Esophagus squamous epithelium (tissue), 5 donors: ENCODE measurements around the gene POLE4. TPM values are rescaled to one million over a fixed set of nuclear protein-coding genes. Genes with fewer than 3 reads are reported as not detected.

Source experiments
- DNase-seq: peaks from one replicate; lab custom pipeline; 2025; lab: John Stamatoyannopoulos, UW
- H3K27ac ChIP-seq, 4 donors: fragments of 200-600 bp; sonication (generic); one replicate each; pipeline ENCODE4 v1.5.1; 2016 to 2019; ENCODE audit warnings: mild to moderate bottlenecking in 1 of 4
- H3K27me3 ChIP-seq, 4 donors: fragments of 200-600 bp; sonication (generic); 1 replicate in 3 of 4; 2 replicates in 1 of 4; pipeline versions ENCODE4 v1.5.1 to v1.6.0; 2017 to 2021; ENCODE audit warnings: antibody characterized with exemption in 1 of 4
- H3K36me3 ChIP-seq, 3 donors: fragments of 200-600 bp; sonication (generic); one replicate each; pipeline ENCODE4 v1.5.1; 2016 to 2019
- H3K4me1 ChIP-seq, 3 donors: fragments of 200-600 bp; sonication (generic); one replicate each; pipeline ENCODE4 v1.5.1; 2017 to 2019
- H3K4me3 ChIP-seq, 4 donors: fragments of 200-600 bp; sonication (generic); 1 replicate in 3 of 4; 2 replicates in 1 of 4; pipeline ENCODE4 v1.5.1; 2016 to 2019; ENCODE audit warnings: mild to moderate bottlenecking in 2 of 4, moderate library complexity in 1 of 4
- H3K9me3 ChIP-seq, 3 donors: fragments of 200-600 bp; sonication (generic); one replicate each; pipeline ENCODE4 v1.5.1; 2016 to 2019
- POLR2A ChIP-seq, 4 donors: fragments of 450-650 bp; IDR thresholded peaks; one replicate each; pipeline ENCODE4 v1.6.1; 2017; ENCODE audit warnings: antibody characterized with exemption in 4 of 4, mild to moderate bottlenecking in 4 of 4, moderate library complexity in 3 of 4
- WGBS, 2 donors: methylation state at CpG; one replicate each; pipeline ENCODE4 v1.1.5; 2018; 5-methylcytosine and 5-hydroxymethylcytosine counted together
- intact Hi-C: fragments of 100-400 bp; cut with DNase I; formaldehyde crosslinking; loops from one replicate; pipeline ENCODE4 v1.15.0; 2022
- total RNA-seq, 4 donors: library from RNA; depleted of rRNA; stranded (reverse); fragments of >200 nt; gene quantifications; one replicate each; pipeline ENCODE4 v1.1.0, GENCODE V29; 2016
- TF ChIP-seq, protein P1 (sequence below), 6 experiments: fragments of 450-650 bp in 4 of 6; fragments of 200-600 bp in 2 of 6; sonication (generic) in 2 of 6; IDR thresholded peaks; one replicate each; pipeline ENCODE4 v1.5.1; 2016 to 2019; ENCODE audit warnings: antibody characterized with exemption in 6 of 6, mild to moderate bottlenecking in 4 of 6, moderate library complexity in 4 of 6
- donor health status: DM: yes; HTN: yes; CAD: no.

Gene POLE4
- total RNA-seq, 4 donors from 2014 or later, result 14.3 to 30.8 (median 20.3) TPM

DNA sequence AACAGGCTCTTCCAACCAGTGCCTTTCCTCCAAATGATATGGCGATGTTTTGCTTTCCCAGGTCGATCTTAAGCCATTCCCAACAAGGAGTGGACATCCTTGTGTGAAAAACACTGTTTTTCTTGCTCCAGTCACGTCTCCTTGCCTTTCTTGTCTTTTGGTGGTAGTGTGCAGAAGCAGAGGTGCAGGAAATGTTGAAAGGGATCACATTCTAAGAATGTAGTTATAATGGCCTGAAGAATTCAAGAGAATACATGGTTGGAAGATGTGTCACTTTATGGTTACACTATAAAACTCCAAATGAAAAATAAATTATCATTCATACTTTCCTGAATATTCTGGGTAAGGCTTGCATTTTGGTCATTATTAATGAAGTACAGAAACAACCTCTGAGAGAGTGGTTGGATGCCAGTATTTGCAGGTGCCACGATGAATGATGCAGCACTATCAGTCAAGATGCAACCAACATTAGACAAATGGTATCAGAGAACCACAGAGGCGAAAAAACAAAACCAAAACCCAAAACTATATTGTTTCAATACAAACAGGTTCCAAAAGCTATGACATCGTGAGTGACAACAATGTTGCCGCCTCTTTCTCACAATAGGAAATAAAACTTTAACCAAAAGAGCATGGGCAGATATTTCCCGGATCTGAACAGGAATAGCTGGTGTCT lies 27.5 kb upstream of the POLE4 start:
- no peak for TF ChIP-seq POLR2A (IDR thresholded peaks at IDR 0.05)
- TF ChIP-seq, protein P1, sequence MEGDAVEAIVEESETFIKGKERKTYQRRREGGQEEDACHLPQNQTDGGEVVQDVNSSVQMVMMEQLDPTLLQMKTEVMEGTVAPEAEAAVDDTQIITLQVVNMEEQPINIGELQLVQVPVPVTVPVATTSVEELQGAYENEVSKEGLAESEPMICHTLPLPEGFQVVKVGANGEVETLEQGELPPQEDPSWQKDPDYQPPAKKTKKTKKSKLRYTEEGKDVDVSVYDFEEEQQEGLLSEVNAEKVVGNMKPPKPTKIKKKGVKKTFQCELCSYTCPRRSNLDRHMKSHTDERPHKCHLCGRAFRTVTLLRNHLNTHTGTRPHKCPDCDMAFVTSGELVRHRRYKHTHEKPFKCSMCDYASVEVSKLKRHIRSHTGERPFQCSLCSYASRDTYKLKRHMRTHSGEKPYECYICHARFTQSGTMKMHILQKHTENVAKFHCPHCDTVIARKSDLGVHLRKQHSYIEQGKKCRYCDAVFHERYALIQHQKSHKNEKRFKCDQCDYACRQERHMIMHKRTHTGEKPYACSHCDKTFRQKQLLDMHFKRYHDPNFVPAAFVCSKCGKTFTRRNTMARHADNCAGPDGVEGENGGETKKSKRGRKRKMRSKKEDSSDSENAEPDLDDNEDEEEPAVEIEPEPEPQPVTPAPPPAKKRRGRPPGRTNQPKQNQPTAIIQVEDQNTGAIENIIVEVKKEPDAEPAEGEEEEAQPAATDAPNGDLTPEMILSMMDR (IDR thresholded peaks at IDR 0.05), result no peak
- Histone ChIP-seq H3K9me3 (no peaks in the 10 kb centered on the region), H3K36me3 (peaks cover 0 to 8% (median 0%) of the 10 kb centered on the region in 3 donors), H3K27me3 (no peaks in the 10 kb centered on the region), H3K27ac (no peak overlapping the region), H3K4me3 (no peak overlapping the region), H3K4me1 (no peaks in the 10 kb centered on the region)
- intact Hi-C loops, result no loop called here
- no peak for DNase-seq
- 77 to 89% methylated on average over 8 of the region's 8 CpGs for WGBS, 2 donors

DNA sequence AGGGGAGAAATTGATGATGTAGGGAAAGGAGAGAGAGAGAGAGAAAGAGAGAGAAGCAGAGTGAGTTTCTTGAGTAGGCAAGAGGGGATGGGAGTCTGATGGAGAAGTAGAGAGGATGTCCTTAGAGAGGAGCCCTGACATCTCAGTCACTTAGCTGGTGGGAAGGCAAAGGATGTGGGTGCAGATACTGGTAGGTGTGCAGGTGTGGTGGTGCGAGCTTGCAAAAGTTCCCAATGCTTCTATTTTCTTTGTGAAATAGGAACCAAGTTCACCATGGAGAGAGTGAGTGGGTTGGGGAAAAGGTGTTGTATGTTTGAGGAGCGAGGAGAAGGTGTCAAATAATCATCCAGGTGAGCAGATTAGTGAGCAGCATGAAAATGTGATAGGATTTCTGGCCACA lies 26.5 kb upstream of the POLE4 start:
- H3K27me3 ChIP-seq, result no peaks in the 10 kb centered on the region
- 66 to 79% methylated on average over 2 of the region's 2 CpGs for WGBS, 2 donors
- intact Hi-C loops, result no loop called here

DNA sequence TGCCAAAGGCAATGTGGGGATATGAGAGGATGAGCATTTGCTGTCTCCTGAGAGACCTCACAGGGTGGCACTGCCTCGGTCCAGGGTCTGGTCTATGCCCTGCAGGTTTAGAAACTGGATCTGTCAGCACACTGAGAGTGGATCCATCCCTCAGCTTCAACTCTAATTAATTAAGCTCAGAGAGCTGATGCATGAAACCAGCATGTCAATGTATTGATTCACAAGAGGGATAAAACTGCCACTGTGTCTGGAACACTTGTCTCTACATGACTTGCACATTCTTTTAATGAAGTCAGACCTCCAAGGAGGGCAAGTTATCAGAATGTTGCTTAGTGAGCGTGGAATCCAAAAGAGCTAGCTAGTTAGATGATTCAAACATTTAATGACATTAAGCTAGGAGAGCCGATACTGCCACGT lies 22.5 kb upstream of the POLE4 start:
- Histone ChIP-seq H3K27ac (no peak overlapping the region), H3K4me3 (no peak overlapping the region), H3K9me3 (no peaks in the 10 kb centered on the region), H3K4me1 (no peaks in the 10 kb centered on the region), H3K27me3 (no peaks in the 10 kb centered on the region), H3K36me3 (no peaks in the 10 kb centered on the region)
- no peak for TF ChIP-seq POLR2A (IDR thresholded peaks at IDR 0.05)
- intact Hi-C loops, result no loop called here
- DNase-seq, result no peak
- WGBS, 2 donors, result 38 to 41% methylated on average over 3 to 4 of the region's 4 CpGs

More for the DNA sequence above, 26.5 kb upstream of the POLE4 start:
- H3K4me3 ChIP-seq, result no peak overlapping the region
- TF ChIP-seq, protein P1 (IDR thresholded peaks at IDR 0.05), result no peak
- no peak for TF ChIP-seq POLR2A (IDR thresholded peaks at IDR 0.05)
- no peaks in the 10 kb centered on the region for H3K9me3 ChIP-seq
- no peaks in the 10 kb centered on the region for H3K4me1 ChIP-seq
- DNase-seq, result no peak
- peaks cover 0 to 8% (median 0%) of the 10 kb centered on the region in 3 donors for H3K36me3 ChIP-seq
- H3K27ac ChIP-seq, result no peak overlapping the region

DNA sequence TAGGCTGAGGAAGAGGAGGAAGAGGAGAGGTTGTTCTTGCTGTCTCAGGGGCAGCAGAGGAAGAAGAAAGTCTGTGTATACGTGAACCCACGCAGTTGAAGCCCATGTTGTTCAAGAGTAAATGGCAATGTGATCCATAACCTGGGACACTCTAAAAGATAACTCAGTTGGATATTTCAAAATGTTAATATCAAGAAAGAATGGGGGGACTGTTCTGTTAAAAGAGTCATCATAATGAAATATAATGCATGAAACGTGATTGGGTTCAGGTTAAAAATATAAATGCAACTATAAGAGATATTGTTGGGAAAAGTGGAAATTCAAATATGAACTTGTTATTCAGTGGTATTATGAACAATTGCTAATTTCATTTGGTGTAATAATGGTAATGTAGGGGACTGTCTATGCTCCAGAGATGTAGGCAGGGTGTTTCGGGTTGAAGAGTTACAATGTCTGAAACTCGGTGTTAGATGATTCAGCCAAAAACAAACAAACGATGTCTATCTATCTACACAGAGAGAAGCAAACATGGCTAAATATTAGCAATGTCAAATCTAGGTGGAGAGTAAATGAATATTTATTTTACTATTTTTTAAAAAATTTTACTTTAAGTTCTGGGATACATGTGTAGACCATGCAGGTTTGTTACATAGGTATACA lies 21.1 kb upstream of the POLE4 start:
- 87 to 88% methylated on average over 6 of the region's 6 CpGs for WGBS, 2 donors

DNA sequence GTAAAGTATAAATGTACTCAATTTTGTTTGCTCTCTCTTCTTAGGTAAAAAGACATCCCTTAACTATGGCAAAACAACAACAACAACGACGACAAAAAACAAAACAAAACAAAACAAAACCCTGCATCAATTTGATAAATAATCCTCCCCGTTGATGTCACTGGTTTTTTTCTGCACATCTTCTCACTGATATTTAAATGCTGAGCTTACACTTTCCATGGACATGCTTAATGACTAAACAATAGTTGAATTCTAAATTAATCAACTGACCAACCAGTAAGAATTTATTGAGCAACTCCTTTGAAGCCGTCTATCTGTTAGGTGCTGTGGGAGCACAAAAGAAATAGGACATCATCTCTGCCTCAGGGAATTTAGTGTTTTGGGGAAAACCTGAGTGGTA lies 20.2 kb upstream of the POLE4 start:
- H3K27me3 ChIP-seq, result no peaks in the 10 kb centered on the region
- no peak for TF ChIP-seq POLR2A (IDR thresholded peaks at IDR 0.05)
- TF ChIP-seq, protein P1 (IDR thresholded peaks at IDR 0.05), result no peak
- no peaks in the 10 kb centered on the region for H3K36me3 ChIP-seq
- 83 to 88% methylated on average over 4 of the region's 4 CpGs for WGBS, 2 donors
- intact Hi-C loops, result no loop called here
- H3K4me1 ChIP-seq, result no peaks in the 10 kb centered on the region
- H3K4me3 ChIP-seq, result no peak overlapping the region
- H3K9me3 ChIP-seq, result no peaks in the 10 kb centered on the region
- DNase-seq, result no peak
- H3K27ac ChIP-seq, result no peak overlapping the region

More for the DNA sequence above, 21.1 kb upstream of the POLE4 start:
- DNase-seq, result no peak
- no peaks in the 10 kb centered on the region for H3K4me1 ChIP-seq
- no peaks in the 10 kb centered on the region for H3K27me3 ChIP-seq
- intact Hi-C loops, result no loop called here
- no peaks in the 10 kb centered on the region for H3K36me3 ChIP-seq
- H3K27ac ChIP-seq, result no peak overlapping the region
- H3K9me3 ChIP-seq, result no peaks in the 10 kb centered on the region
- H3K4me3 ChIP-seq, result no peak overlapping the region
- TF ChIP-seq POLR2A (IDR thresholded peaks at IDR 0.05), result no peak
- TF ChIP-seq, protein P1 (IDR thresholded peaks at IDR 0.05), result no peak
